ENCODE results near the gene SGCD.

- TF ChIP-seq CTCF (IDR thresholded peaks at IDR 0.05 in 2 of 3, conservative IDR thresholded peaks at IDR 0.05 in 1 of 3; ENCODE audit: borderline replicate concordance in 1 of 3, insufficient read depth in 1 of 3, low read depth in 2 of 3, low read length in 2 of 3), result no peak
- no peak for TF ChIP-seq RAD21 (IDR thresholded peaks at IDR 0.05; ENCODE audit: low read depth)
- no peak for TF ChIP-seq ZFX (IDR thresholded peaks at IDR 0.05)
- no peak for TF ChIP-seq JUND (IDR thresholded peaks at IDR 0.05)
- no peak for TF ChIP-seq REST (IDR thresholded peaks at IDR 0.05; ENCODE audit: low read depth)
- no peak for TF ChIP-seq ZNF274 (IDR thresholded peaks at IDR 0.05; ENCODE audit: low read depth, low read length)
- TF ChIP-seq ZBTB33 (IDR thresholded peaks at IDR 0.05; ENCODE audit: extremely low read depth, insufficient replicate concordance, low read length), result no peak
- TF ChIP-seq EZH2 (IDR thresholded peaks at IDR 0.05), result no peak
- TF ChIP-seq EZH2phosphoT487 (IDR thresholded peaks at IDR 0.05; ENCODE audit: borderline replicate concordance), result no peak
- TF ChIP-seq POLR2A (IDR thresholded peaks at IDR 0.05; ENCODE audit: borderline replicate concordance, extremely low read depth, insufficient read depth, insufficient read length), result no peak
Measured at GRCh38 chr5:156359476-156359875, 32.5 kb downstream of the SGCD start.

Data from HCT116 (cell line).